GM12878 (cell line): ENCODE data around the gene TMEM132D. TPM values are rescaled to one million over a fixed set of nuclear protein-coding genes. Genes with fewer than 3 reads are reported as not detected.

Experiments used
- ATAC-seq: fragments of 200-7000 bp; cut with Tn5 transposase; 3 replicates; pipeline ENCODE4 v1.9.1; 2020; ENCODE audit warnings: mild to moderate bottlenecking, moderate library complexity
- BruUV-seq: library from RNA; stranded (reverse); fragments of 400-500 nt; replicated peaks from 2 replicates; lab custom pipeline; 2021; lab: Mats Ljungman, UMichigan
- CTCF ChIA-PET: fragments of 300-600 bp; sonication (Branson Sonifier 250); formaldehyde crosslinking; extraction: SDS; loops from one replicate; lab custom pipeline; 2021; ENCODE audit warnings: inconsistent platforms; lab: Yijun Ruan, JAX
- POLR2A ChIA-PET: fragments of 350-600 bp; formaldehyde crosslinking; extraction: SDS; loops from one replicate; lab custom pipeline; 2021; ENCODE audit warnings: inconsistent platforms; lab: Charles Lee
- RAD21 ChIA-PET: fragments of 300-600 bp; sonication (Branson Sonifier 250); formaldehyde crosslinking; loops from one replicate; lab custom pipeline; 2023; ENCODE audit warnings: antibody characterized with exemption; ENCODE audit not compliant: unreplicated experiment; lab: Charles Lee
- SMC1A ChIA-PET: fragments of 300-600 bp; sonication (Branson Sonifier 250); formaldehyde crosslinking; loops from one replicate; lab custom pipeline; 2023; ENCODE audit not compliant: unreplicated experiment, uncharacterized antibody; lab: Charles Lee
- DNase-seq: peaks from one replicate; pipeline ENCODE4 v3.0.0-alpha.2; 2011; ENCODE audit warnings: low read depth, low spot score
- FAIRE-seq: peaks from 3 replicates; lab custom pipeline; 2011; peaks lifted over from hg19 to GRCh38; lab: Jason Lieb, UNC
- H2AFZ ChIP-seq: 2 replicates; pipeline ENCODE4 v1.6.0; 2011; ENCODE audit warnings: low read depth, low read length, control low read depth; ENCODE audit not compliant: control insufficient read depth
- H3K27ac ChIP-seq: 2 replicates; pipeline ENCODE4 v1.5.1; 2011; ENCODE audit warnings: control low read depth; ENCODE audit not compliant: control insufficient read depth, insufficient read depth
- H3K27me3 ChIP-seq, 2 experiments: replicated peaks in 1 of 2; 2 replicates each; pipeline versions ENCODE4 v1.6.0 to v1.6.1; 2011; ENCODE audit warnings: low read length in 1 of 2; ENCODE audit not compliant: control insufficient read depth in 2 of 2, insufficient read depth in 2 of 2
- H3K36me3 ChIP-seq, 2 experiments: 2 replicates each; pipeline ENCODE4 v1.5.1; 2011; ENCODE audit warnings: low read length in 1 of 2; ENCODE audit not compliant: control insufficient read depth in 2 of 2, insufficient read depth in 2 of 2
- H3K4me1 ChIP-seq: 2 replicates; pipeline ENCODE4 v1.6.1; 2011; ENCODE audit warnings: mild to moderate bottlenecking, low read length, moderate library complexity, mixed read lengths; ENCODE audit not compliant: control insufficient read depth, insufficient read depth
- H3K4me2 ChIP-seq: 2 replicates; pipeline ENCODE4 v1.6.0; 2011; ENCODE audit warnings: control low read depth; ENCODE audit not compliant: control insufficient read depth, insufficient read depth
- H3K4me3 ChIP-seq: fragments of 200-600 bp; sonication (generic); 2 replicates; pipeline ENCODE4 v1.5.1; 2016
- H3K79me2 ChIP-seq: 2 replicates; pipeline ENCODE4 v1.6.0; 2011; ENCODE audit warnings: low read length; ENCODE audit not compliant: control insufficient read depth, insufficient read depth
- H3K9ac ChIP-seq: 2 replicates; pipeline ENCODE4 v1.8.0; 2011; ENCODE audit warnings: low read length, control low read depth, mixed read lengths; ENCODE audit not compliant: control insufficient read depth, insufficient read depth
- H3K9me3 ChIP-seq: replicated peaks from 3 replicates; pipeline ENCODE4 v1.5.1; 2011; ENCODE audit warnings: mild to moderate bottlenecking, low read length; ENCODE audit not compliant: control insufficient read depth, insufficient read depth
- H4K20me1 ChIP-seq: 2 replicates; pipeline ENCODE4 v1.6.0; 2011; ENCODE audit not compliant: control insufficient read depth, insufficient read depth
- CREB1 ChIP-seq: IDR thresholded peaks from 2 replicates; pipeline ENCODE4 v1.6.1; 2012; ENCODE audit warnings: low read depth, mild to moderate bottlenecking, inconsistent platforms
- FOXK2 ChIP-seq: fragments of 450-650 bp; IDR thresholded peaks from 2 replicates; pipeline ENCODE4 v1.6.1; 2017; ENCODE audit warnings: mild to moderate bottlenecking, moderate library complexity
- HDAC2 ChIP-seq: fragments of 200-600 bp; sonication (generic); IDR thresholded peaks from 2 replicates; pipeline ENCODE4 v1.6.1; 2017
- NR2C2 ChIP-seq: IDR thresholded peaks from 2 replicates; pipeline ENCODE4 v1.6.1; 2011; ENCODE audit warnings: borderline replicate concordance, low read depth; ENCODE audit not compliant: control insufficient read depth, insufficient read length
- PAX8 ChIP-seq: fragments of 450-650 bp; IDR thresholded peaks from 2 replicates; pipeline ENCODE4 v1.6.1; 2017; ENCODE audit warnings: mild to moderate bottlenecking, moderate library complexity
- SREBF2 ChIP-seq: IDR thresholded peaks from 2 replicates; pipeline ENCODE4 v1.6.1; 2012; ENCODE audit warnings: mild to moderate bottlenecking, low read length
- ZSCAN29 ChIP-seq: fragments of 450-650 bp; IDR thresholded peaks from 2 replicates; pipeline ENCODE4 v1.6.1; 2017; ENCODE audit warnings: mild to moderate bottlenecking, moderate library complexity
- ZZZ3 ChIP-seq: IDR thresholded peaks from 2 replicates; pipeline ENCODE4 v1.6.1; 2011; ENCODE audit warnings: low read depth; ENCODE audit not compliant: control insufficient read depth, insufficient read length
- whole genome bisulfite sequencing: methylation state at CpG from one replicate; pipeline ENCODE4 v1.1.6; 2016; ENCODE audit warnings: low lambda C conversion rate; ENCODE audit not compliant: insufficient replicate concordance, insufficient coverage; ENCODE audit errors: missing lambda C conversion rate; 5-methylcytosine and 5-hydroxymethylcytosine counted together
- in situ Hi-C: fragments of 300-500 bp; cut with MboI; formaldehyde crosslinking; loops from 9 replicates; pipeline ENCODE4 v1.14.3; 2018; ENCODE audit warnings: mixed read lengths
- intact Hi-C: fragments of 100-400 bp; cut with micrococcal nuclease; formaldehyde crosslinking; loops from one replicate; pipeline ENCODE4 v1.14.2; 2022; ENCODE audit not compliant: unreplicated experiment
- polyA plus RNA-seq, 11 experiments: library from polyadenylated mRNA; depleted of rRNA in 4 of 11; unstranded in 6 of 11; stranded (reverse) in 5 of 11; fragments of >200 nt; fragmentation: Nextera tagmentation in 4 of 11; fragmentation: Illumina TruSeq in 1 of 11; extraction: Ambion mirVana in 4 of 11; extraction: Trizol in 1 of 11; gene quantifications; 1 replicate in 1 of 11; 2 replicates in 10 of 11; pipeline versions ENCODE4 v1.2.1 to v1.2.3, GENCODE V29; 2011 to 2016; ENCODE audit warnings: inconsistent platforms in 2 of 11, missing spikeins in 2 of 11, low read depth in 1 of 11
- total RNA-seq, 4 experiments: library from RNA; depleted of rRNA in 3 of 4; stranded (reverse); fragments of >200 nt in 3 of 4; fragmentation: Illumina TruSeq in 1 of 4; extraction: Trizol in 1 of 4; gene quantifications; 2 replicates each; pipeline versions ENCODE4 v1.2.1 to v1.2.3, GENCODE V29; 2013 to 2021
- TF ChIP-seq, protein P1 (sequence below): fragments of 450-650 bp; IDR thresholded peaks from 2 replicates; pipeline ENCODE4 v1.6.1; 2017; ENCODE audit warnings: mild to moderate bottlenecking, moderate library complexity

TMEM132D gene
- total and polyA plus RNA-seq, 10 of the 15 experiments (the other 5 are each of a cell fraction or from before 2014, with no cell fraction given), result under 0.01 to 0.12 (median 0.02) TPM; not detected in 3

DNA sequence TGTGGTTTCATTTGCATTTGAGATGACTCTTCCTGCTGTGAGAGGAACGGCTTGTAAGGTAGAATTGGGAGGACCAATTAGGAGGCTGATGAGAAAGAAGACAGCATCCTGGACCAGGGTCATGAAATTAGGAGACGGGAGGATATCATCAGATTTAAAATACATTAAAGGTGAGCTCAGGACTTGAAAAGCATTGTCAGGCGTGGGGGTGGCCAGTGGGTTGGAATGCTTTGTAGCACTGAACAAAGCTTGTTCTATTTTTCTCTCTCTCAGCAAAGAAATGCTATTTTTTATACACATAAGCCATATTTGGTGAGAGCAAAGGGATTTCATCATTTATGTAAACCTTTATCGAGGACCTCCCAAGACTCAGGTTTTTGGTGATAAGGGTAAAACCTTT, 157.5 kb downstream of the TMEM132D start:
- Histone ChIP-seq H3K4me2 (no peak overlapping the region), H3K4me1 (no peaks in the 10 kb centered on the region), H3K36me3 (no peaks in the 10 kb centered on the region), H3K27ac (no peak overlapping the region), H3K9ac (no peak overlapping the region), H4K20me1 (no peaks in the 10 kb centered on the region), H3K9me3 (no peaks in the 10 kb centered on the region), H3K4me3 (no peak overlapping the region), H2AFZ (no peak overlapping the region), H3K79me2 (no peaks in the 10 kb centered on the region), H3K27me3 (no peaks in the 10 kb centered on the region)
- WGBS, result 29% methylated on average over 4 of the region's 4 CpGs
- in situ Hi-C loops, result no loop called here
- FAIRE-seq, result no peak
- no peak for DNase-seq
- intact Hi-C loops, result no loop called here
- ChIA-PET CTCF (no interaction called here), SMC1A (no interaction called here), POLR2A (no interaction called here), RAD21 (no interaction called here)
- BruUV-seq, result no TSS peak
- TF ChIP-seq SREBF2 (no peak), ZZZ3 (no peak), CREB1 (no peak), PAX8 (no peak), ZSCAN29 (no peak), NR2C2 (no peak), FOXK2 (no peak), HDAC2 (no peak)
- TF ChIP-seq, protein P1, sequence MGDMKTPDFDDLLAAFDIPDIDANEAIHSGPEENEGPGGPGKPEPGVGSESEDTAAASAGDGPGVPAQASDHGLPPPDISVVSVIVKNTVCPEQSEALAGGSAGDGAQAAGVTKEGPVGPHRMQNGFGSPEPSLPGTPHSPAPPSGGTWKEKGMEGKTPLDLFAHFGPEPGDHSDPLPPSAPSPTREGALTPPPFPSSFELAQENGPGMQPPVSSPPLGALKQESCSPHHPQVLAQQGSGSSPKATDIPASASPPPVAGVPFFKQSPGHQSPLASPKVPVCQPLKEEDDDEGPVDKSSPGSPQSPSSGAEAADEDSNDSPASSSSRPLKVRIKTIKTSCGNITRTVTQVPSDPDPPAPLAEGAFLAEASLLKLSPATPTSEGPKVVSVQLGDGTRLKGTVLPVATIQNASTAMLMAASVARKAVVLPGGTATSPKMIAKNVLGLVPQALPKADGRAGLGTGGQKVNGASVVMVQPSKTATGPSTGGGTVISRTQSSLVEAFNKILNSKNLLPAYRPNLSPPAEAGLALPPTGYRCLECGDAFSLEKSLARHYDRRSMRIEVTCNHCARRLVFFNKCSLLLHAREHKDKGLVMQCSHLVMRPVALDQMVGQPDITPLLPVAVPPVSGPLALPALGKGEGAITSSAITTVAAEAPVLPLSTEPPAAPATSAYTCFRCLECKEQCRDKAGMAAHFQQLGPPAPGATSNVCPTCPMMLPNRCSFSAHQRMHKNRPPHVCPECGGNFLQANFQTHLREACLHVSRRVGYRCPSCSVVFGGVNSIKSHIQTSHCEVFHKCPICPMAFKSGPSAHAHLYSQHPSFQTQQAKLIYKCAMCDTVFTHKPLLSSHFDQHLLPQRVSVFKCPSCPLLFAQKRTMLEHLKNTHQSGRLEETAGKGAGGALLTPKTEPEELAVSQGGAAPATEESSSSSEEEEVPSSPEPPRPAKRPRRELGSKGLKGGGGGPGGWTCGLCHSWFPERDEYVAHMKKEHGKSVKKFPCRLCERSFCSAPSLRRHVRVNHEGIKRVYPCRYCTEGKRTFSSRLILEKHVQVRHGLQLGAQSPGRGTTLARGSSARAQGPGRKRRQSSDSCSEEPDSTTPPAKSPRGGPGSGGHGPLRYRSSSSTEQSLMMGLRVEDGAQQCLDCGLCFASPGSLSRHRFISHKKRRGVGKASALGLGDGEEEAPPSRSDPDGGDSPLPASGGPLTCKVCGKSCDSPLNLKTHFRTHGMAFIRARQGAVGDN, result no peak
- no peak for ATAC-seq
